Stimulated activated naive CD8-positive, alpha-beta T cell treated with anti-CD3 and anti-CD28 coated beads, Interleukin-15, Interleukin-2, amounts not matched to agents 100 ng/mL and 50 ng/mL, for 24 hours (primary cell): ENCODE data around the gene TBC1D17.

Source experiments
- H3K27ac Mint-ChIP-seq: one replicate; pipeline ENCODE4 v1.8.0; 2021; ENCODE audit warnings: mild to moderate bottlenecking, mixed read lengths
- H3K27me3 Mint-ChIP-seq: one replicate; pipeline ENCODE4 v1.8.0; 2021; ENCODE audit warnings: mixed read lengths
- H3K36me3 Mint-ChIP-seq: one replicate; pipeline ENCODE4 v1.8.0; 2021; ENCODE audit warnings: low read depth, mixed read lengths
- H3K4me1 Mint-ChIP-seq: one replicate; pipeline ENCODE4 v1.8.0; 2021; ENCODE audit warnings: low read depth, mixed read lengths
- H3K4me3 Mint-ChIP-seq: one replicate; pipeline ENCODE4 v1.8.0; 2021; ENCODE audit warnings: mild to moderate bottlenecking, mixed read lengths
- H3K9me3 Mint-ChIP-seq: one replicate; pipeline ENCODE4 v1.8.0; 2021; ENCODE audit warnings: mixed read lengths

Gene TBC1D17

GRCh38 chr19:49840736-49841249, 36.7 kb upstream of the TBC1D17 start:
- no peak overlapping the region for H3K27ac Mint-ChIP-seq

GRCh38 chr19:49843265-49843664, 34.2 kb upstream of the TBC1D17 start:
- H3K27ac Mint-ChIP-seq = no peak overlapping the region
- peaks cover 10% of the 10 kb centered on the region for H3K36me3 Mint-ChIP-seq
- H3K27me3 Mint-ChIP-seq = no peaks in the 10 kb centered on the region
- peaks cover 9% of the 10 kb centered on the region for H3K4me1 Mint-ChIP-seq
- H3K9me3 Mint-ChIP-seq = no peaks in the 10 kb centered on the region
- H3K4me3 Mint-ChIP-seq = no peak overlapping the region

More at GRCh38 chr19:49840736-49841249, 36.7 kb upstream of the TBC1D17 start:
- Mint-ChIP-seq H3K27me3 (no peaks in the 10 kb centered on the region), H3K4me3 (no peak overlapping the region), H3K36me3 (peaks cover 21% of the 10 kb centered on the region), H3K9me3 (no peaks in the 10 kb centered on the region), H3K4me1 (no peaks in the 10 kb centered on the region)

- no peak overlapping the region for H3K4me3 Mint-ChIP-seq
Observed at GRCh38 chr19:49844138-49845095, 33.1 kb upstream of the TBC1D17 start.

GRCh38 chr19:49845414-49845813, 32.1 kb upstream of the TBC1D17 start:
- Mint-ChIP-seq H3K9me3 (no peaks in the 10 kb centered on the region), H3K4me3 (no peak overlapping the region), H3K27ac (no peak overlapping the region), H3K36me3 (peaks cover 4% of the 10 kb centered on the region), H3K27me3 (no peaks in the 10 kb centered on the region), H3K4me1 (peaks cover 27% of the 10 kb centered on the region)

More at GRCh38 chr19:49844138-49845095, 33.1 kb upstream of the TBC1D17 start:
- Mint-ChIP-seq H3K9me3 (no peaks in the 10 kb centered on the region), H3K27me3 (no peaks in the 10 kb centered on the region), H3K4me1 (peaks cover 20% of the 10 kb centered on the region), H3K36me3 (no peaks in the 10 kb centered on the region), H3K27ac (no peak overlapping the region)

GRCh38 chr19:49846408-49846807, 31.1 kb upstream of the TBC1D17 start:
- H3K4me1 Mint-ChIP-seq = peaks cover 27% of the 10 kb centered on the region
- H3K27me3 Mint-ChIP-seq = no peaks in the 10 kb centered on the region
- peaks cover 4% of the 10 kb centered on the region for H3K36me3 Mint-ChIP-seq
- H3K4me3 Mint-ChIP-seq = no peak overlapping the region
- no peak overlapping the region for H3K27ac Mint-ChIP-seq
- H3K9me3 Mint-ChIP-seq = no peaks in the 10 kb centered on the region

GRCh38 chr19:49847731-49848696, 29.5 kb upstream of the TBC1D17 start:
- H3K4me1 Mint-ChIP-seq = peaks cover 38% of the 10 kb centered on the region
- no peak overlapping the region for H3K4me3 Mint-ChIP-seq
- H3K27me3 Mint-ChIP-seq = no peaks in the 10 kb centered on the region
- H3K27ac Mint-ChIP-seq = no peak overlapping the region
- no peaks in the 10 kb centered on the region for H3K9me3 Mint-ChIP-seq
- H3K36me3 Mint-ChIP-seq = peaks cover 8% of the 10 kb centered on the region

- Mint-ChIP-seq H3K27me3 (no peaks in the 10 kb centered on the region), H3K4me3 (peak overlapping the region; percentile 8), H3K4me1 (peaks cover 45% of the 10 kb centered on the region), H3K27ac (no peak overlapping the region), H3K36me3 (peaks cover 8% of the 10 kb centered on the region), H3K9me3 (no peaks in the 10 kb centered on the region)
Observed at GRCh38 chr19:49848938-49849337, 28.6 kb upstream of the TBC1D17 start.

- H3K4me3 Mint-ChIP-seq = peak overlapping the region; percentile 86
- H3K4me1 Mint-ChIP-seq = peaks cover 45% of the 10 kb centered on the region
- peaks cover 8% of the 10 kb centered on the region for H3K36me3 Mint-ChIP-seq
- H3K9me3 Mint-ChIP-seq = no peaks in the 10 kb centered on the region
- no peaks in the 10 kb centered on the region for H3K27me3 Mint-ChIP-seq
- no peak overlapping the region for H3K27ac Mint-ChIP-seq
Observed at GRCh38 chr19:49849433-49850220, 27.9 kb upstream of the TBC1D17 start.

- H3K27ac Mint-ChIP-seq = no peak overlapping the region
- H3K27me3 Mint-ChIP-seq = no peaks in the 10 kb centered on the region
- H3K4me1 Mint-ChIP-seq = peaks cover 45% of the 10 kb centered on the region
- peak overlapping the region; percentile 86 for H3K4me3 Mint-ChIP-seq
- no peaks in the 10 kb centered on the region for H3K9me3 Mint-ChIP-seq
- H3K36me3 Mint-ChIP-seq = peaks cover 8% of the 10 kb centered on the region
Observed at GRCh38 chr19:49850221-49850486, 27.3 kb upstream of the TBC1D17 start.

- Mint-ChIP-seq H3K27ac (peak within 1 kb of the TSS; percentile 91), H3K9me3 (no peaks in the 10 kb centered on the region), H3K27me3 (no peaks in the 10 kb centered on the region), H3K36me3 (peaks cover 13% of the 10 kb centered on the region), H3K4me3 (peak within 1 kb of the TSS; percentile 86), H3K4me1 (peaks cover 45% of the 10 kb centered on the region)
Observed at GRCh38 chr19:49850487-49851342, 26.8 kb upstream of the TBC1D17 start, which contains the start of gene PTOV1. TSS of gene PTOV1 (plus strand) at chr19:49851159.

- no peaks in the 10 kb centered on the region for H3K27me3 Mint-ChIP-seq
- H3K4me1 Mint-ChIP-seq = peaks cover 45% of the 10 kb centered on the region
- peak overlapping the region; percentile 54 for H3K27ac Mint-ChIP-seq
- peaks cover 18% of the 10 kb centered on the region for H3K36me3 Mint-ChIP-seq
- H3K9me3 Mint-ChIP-seq = no peaks in the 10 kb centered on the region
- peak overlapping the region; percentile 81 for H3K4me3 Mint-ChIP-seq
Observed at GRCh38 chr19:49851456-49852259, 25.8 kb upstream of the TBC1D17 start.

- Mint-ChIP-seq H3K9me3 (no peaks in the 10 kb centered on the region), H3K4me1 (peaks cover 41% of the 10 kb centered on the region), H3K27ac (peak overlapping the region; percentile 54), H3K27me3 (no peaks in the 10 kb centered on the region), H3K36me3 (peaks cover 18% of the 10 kb centered on the region), H3K4me3 (peak overlapping the region; percentile 81)
Observed at GRCh38 chr19:49852631-49853126, 24.8 kb upstream of the TBC1D17 start.
